Adrenal gland (tissue), 12 donors: ENCODE data around the gene UGT1A9. TPM values are rescaled to one million over a fixed set of nuclear protein-coding genes. Genes with fewer than 3 reads are reported as not detected.

Experiments
- DNase-seq, 7 donors: peaks; one replicate each; pipeline ENCODE4 v3.0.0-alpha.2; 2019 to 2020
- H3K27ac ChIP-seq, 5 donors: fragments of 200-600 bp; sonication (generic) in 4 of 5; 1 replicate in 3 of 5; 2 replicates in 2 of 5; pipeline versions ENCODE4 v1.5.1 to v1.8.0; 2016 to 2020; ENCODE audit warnings: mild to moderate bottlenecking in 1 of 5
- H3K27me3 ChIP-seq: fragments of 200-600 bp; 2 replicates; pipeline ENCODE4 v1.8.0; 2021
- H3K36me3 ChIP-seq, 2 donors: fragments of 200-600 bp; replicated peaks in 1 of 2; 1 replicate in 1 of 2; 2 replicates in 1 of 2; pipeline versions ENCODE4 v1.5.1 to v1.8.0; 2018 to 2022
- H3K4me1 ChIP-seq, 2 donors: fragments of 200-600 bp; replicated peaks in 1 of 2; 1 replicate in 1 of 2; 2 replicates in 1 of 2; pipeline versions ENCODE4 v1.5.1 to v1.8.0; 2018 to 2021
- H3K4me3 ChIP-seq, 4 donors: fragments of 200-600 bp; sonication (generic) in 3 of 4; one replicate each; pipeline ENCODE4 v1.5.1; 2016 to 2018
- H3K9me3 ChIP-seq, 3 donors: fragments of 200-600 bp; sonication (generic) in 1 of 3; replicated peaks in 1 of 3; 1 replicate in 2 of 3; 2 replicates in 1 of 3; pipeline versions ENCODE4 v1.5.1 to v1.8.0; 2016 to 2021
- CTCF ChIP-seq, 6 experiments: fragments of 450-650 bp in 4 of 6; fragments of 200-600 bp in 2 of 6; sonication (generic) in 1 of 6; IDR thresholded peaks; 1 replicate in 5 of 6; 2 replicates in 1 of 6; pipeline versions ENCODE4 v1.5.1 to v1.8.0; 2016 to 2021; ENCODE audit warnings: antibody characterized with exemption in 6 of 6, mild to moderate bottlenecking in 2 of 6, moderate library complexity in 1 of 6
- POLR2A ChIP-seq, 2 donors: fragments of 450-650 bp; IDR thresholded peaks; one replicate each; pipeline ENCODE4 v1.6.1; 2017; ENCODE audit warnings: antibody characterized with exemption in 2 of 2, mild to moderate bottlenecking in 2 of 2, moderate library complexity in 1 of 2
- WGBS, 4 donors: extraction: QIAGEN DNeasy Blood & Tissue Kit in 2 of 4; methylation state at CpG; one replicate each; pipeline versions ENCODE4 v1.1.5 to v1.1.7; 2013 to 2017; 5-methylcytosine and 5-hydroxymethylcytosine counted together
- intact Hi-C, 2 donors: fragments of 100-400 bp; cut with DNase I; formaldehyde crosslinking; loops; one replicate each; pipeline versions ENCODE4 v1.14.1 to v1.15.0; 2022 to 2023
- polyA plus RNA-seq, 3 donors: library from polyadenylated mRNA; stranded (reverse); fragments of 200-250 nt in 2 of 3; fragments of 350-450 nt in 1 of 3; fragmentation: Illumina TruSeq in 1 of 3; extraction: RNeasy Lipid Tissue Mini Kit (QIAGEN cat#74804) in 1 of 3; gene quantifications; one replicate each; pipeline ENCODE4 v1.2.3, GENCODE V29; 2013 to 2014
- total RNA-seq, 9 donors: library from RNA; depleted of rRNA in 4 of 9; stranded (reverse); fragments of >200 nt in 4 of 9; fragments of 120-200 nt in 1 of 9; fragmentation: NEBNext Ultra II Directional in 1 of 9; extraction: Animal tissue kit (Norgen Biotek cat#: 25700) in 1 of 9; gene quantifications; one replicate each; pipeline versions ENCODE4 v1.1.0 to v1.2.4, GENCODE V29; 2013 to 2023
- donor health status: healthy with polysubstance abuse.
- donor health status: Bipolar disorder and iron deficiency.
- donor health status: DM: yes; HTN: yes; CAD: no.
- donor health status: DM: no; HTN: no; CAD: no.
- donor health status: DM: no; HTN: no; CAD: no.
- donor health status: DM: yes; HTN: yes; CAD: no.

The UGT1A9 gene
- total and polyA plus RNA-seq, 12 donors: not detected

DNA sequence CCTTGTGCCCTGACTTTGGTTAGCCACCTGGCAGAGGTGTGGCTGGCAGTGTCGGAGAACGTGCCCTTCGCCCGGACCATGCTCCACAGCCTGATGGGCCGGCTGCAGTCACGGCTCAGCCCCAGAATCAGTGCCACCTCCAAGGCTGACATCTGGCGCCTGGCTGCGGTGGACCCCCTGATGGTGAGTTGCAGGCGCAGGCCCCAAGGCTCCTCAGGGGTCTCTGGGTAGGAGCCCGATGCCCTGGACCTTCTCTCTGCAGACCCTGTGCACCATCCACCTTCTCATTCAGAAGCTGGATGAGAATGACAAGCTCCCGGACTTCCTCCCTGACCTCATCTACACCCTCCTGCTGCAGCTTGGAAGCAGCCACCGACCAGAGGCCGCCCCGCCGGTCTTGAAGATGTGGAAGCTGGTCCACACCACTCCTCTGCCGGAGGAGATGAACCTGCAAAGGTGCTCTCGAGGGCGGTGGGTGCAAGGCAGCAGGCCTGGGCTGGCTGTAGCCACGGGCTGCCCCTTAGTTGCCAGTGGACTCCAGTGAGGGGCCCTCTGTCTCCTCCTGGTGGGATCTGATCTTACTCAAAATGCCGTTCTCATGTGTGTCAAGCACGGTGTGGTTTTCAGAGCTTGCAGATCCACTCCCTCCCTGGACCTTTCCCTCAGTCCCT is 150.5 kb downstream of the UGT1A9 start:
- no peaks in the 10 kb centered on the region for H3K27me3 ChIP-seq
- no peaks in the 10 kb centered on the region for H3K4me1 ChIP-seq
- TF ChIP-seq CTCF (IDR thresholded peaks at IDR 0.05): no peak
- TF ChIP-seq POLR2A (IDR thresholded peaks at IDR 0.05): no peak
- intact Hi-C loops: no loop called here
- no peak for DNase-seq
- WGBS, 4 donors: 85 to 93% (median 87%) methylated on average over 3 to 21 of the region's 21 CpGs
- H3K36me3 ChIP-seq: no peaks in the 10 kb centered on the region
- H3K9me3 ChIP-seq: no peaks in the 10 kb centered on the region
- H3K27ac ChIP-seq: no peak overlapping the region
- H3K4me3 ChIP-seq: no peak overlapping the region

Other genes with a start within 250 kb of the UGT1A9 start
- 10 to 100 TPM; 29.9 to 64.7 (median 44.1) TPM for gene USP40, start 105.1 kb upstream of the UGT1A9 start, total RNA-seq
- gene USP40, start 105.1 kb upstream of the UGT1A9 start, polyA plus RNA-seq: 10 to 100 TPM; 25.1 to 98.7 (median 85.4) TPM
- not detected for gene UGT1A8, start 54.3 kb upstream of the UGT1A9 start, total RNA-seq
- gene UGT1A8, start 54.3 kb upstream of the UGT1A9 start, polyA plus RNA-seq: under 1 TPM in 1 of 3 donors, not detected in 2; 0.05 TPM
- gene UGT1A10, start 35.5 kb upstream of the UGT1A9 start, total RNA-seq: not detected
- not detected for gene UGT1A10, start 35.5 kb upstream of the UGT1A9 start, polyA plus RNA-seq
- 10 to 100 TPM in 1 of 9 donors, 1 to 10 TPM in 1, under 1 TPM in 5, not detected in 2; 0.11 to 10.1 (median 0.94) TPM for gene UGT1A7, start 10.0 kb downstream of the UGT1A9 start, total RNA-seq
- gene UGT1A7, start 10.0 kb downstream of the UGT1A9 start, polyA plus RNA-seq: under 1 TPM in 2 of 3 donors, not detected in 1; 0.33 to 0.74 TPM
- gene UGT1A6, start 21.0 kb downstream of the UGT1A9 start, total RNA-seq: not detected
- gene UGT1A6, start 21.0 kb downstream of the UGT1A9 start, polyA plus RNA-seq: under 1 TPM in 1 of 3 donors, not detected in 2; 0.16 TPM
- under 1 TPM in 1 of 9 donors, not detected in 8; 0.43 TPM for gene UGT1A5, start 41.0 kb downstream of the UGT1A9 start, total RNA-seq
- not detected for gene UGT1A5, start 41.0 kb downstream of the UGT1A9 start, polyA plus RNA-seq
- gene UGT1A4, start 46.8 kb downstream of the UGT1A9 start, total RNA-seq: under 1 TPM in 1 of 9 donors, not detected in 8; 0.36 TPM
- not detected for gene UGT1A4, start 46.8 kb downstream of the UGT1A9 start, polyA plus RNA-seq
- gene UGT1A3, start 57.1 kb downstream of the UGT1A9 start, total RNA-seq: not detected
- gene UGT1A3, start 57.1 kb downstream of the UGT1A9 start, polyA plus RNA-seq: not detected
- under 1 TPM in 1 of 9 donors, not detected in 8; 0.52 TPM for gene UGT1A1, start 88.4 kb downstream of the UGT1A9 start, total RNA-seq
- under 1 TPM in 1 of 3 donors, not detected in 2; 0.08 TPM for gene UGT1A1, start 88.4 kb downstream of the UGT1A9 start, polyA plus RNA-seq
- not detected for gene MROH2A, start 106.4 kb downstream of the UGT1A9 start, total RNA-seq
- under 1 TPM in 1 of 3 donors, not detected in 2; 0.13 TPM for gene MROH2A, start 106.4 kb downstream of the UGT1A9 start, polyA plus RNA-seq
- gene HJURP, start 182.6 kb downstream of the UGT1A9 start, total RNA-seq: 1 to 10 TPM in 7 of 9 donors, under 1 TPM in 2; 0.28 to 7.5 (median 1.8) TPM
- 1 to 10 TPM in 1 of 3 donors, under 1 TPM in 2; 0.61 to 2.2 (median 0.72) TPM for gene HJURP, start 182.6 kb downstream of the UGT1A9 start, polyA plus RNA-seq
- not detected for gene TRPM8, start 245.5 kb downstream of the UGT1A9 start, total RNA-seq
- not detected for gene TRPM8, start 245.5 kb downstream of the UGT1A9 start, polyA plus RNA-seq